NCI-H524 treated with DMSO at 0.1 percent for 48 hours (cell line): ENCODE data around the gene NEURL3.

Experiments used
- DNase-seq: peaks from one replicate; lab custom pipeline; 2025; lab: John Stamatoyannopoulos, UW

Gene NEURL3

DNA sequence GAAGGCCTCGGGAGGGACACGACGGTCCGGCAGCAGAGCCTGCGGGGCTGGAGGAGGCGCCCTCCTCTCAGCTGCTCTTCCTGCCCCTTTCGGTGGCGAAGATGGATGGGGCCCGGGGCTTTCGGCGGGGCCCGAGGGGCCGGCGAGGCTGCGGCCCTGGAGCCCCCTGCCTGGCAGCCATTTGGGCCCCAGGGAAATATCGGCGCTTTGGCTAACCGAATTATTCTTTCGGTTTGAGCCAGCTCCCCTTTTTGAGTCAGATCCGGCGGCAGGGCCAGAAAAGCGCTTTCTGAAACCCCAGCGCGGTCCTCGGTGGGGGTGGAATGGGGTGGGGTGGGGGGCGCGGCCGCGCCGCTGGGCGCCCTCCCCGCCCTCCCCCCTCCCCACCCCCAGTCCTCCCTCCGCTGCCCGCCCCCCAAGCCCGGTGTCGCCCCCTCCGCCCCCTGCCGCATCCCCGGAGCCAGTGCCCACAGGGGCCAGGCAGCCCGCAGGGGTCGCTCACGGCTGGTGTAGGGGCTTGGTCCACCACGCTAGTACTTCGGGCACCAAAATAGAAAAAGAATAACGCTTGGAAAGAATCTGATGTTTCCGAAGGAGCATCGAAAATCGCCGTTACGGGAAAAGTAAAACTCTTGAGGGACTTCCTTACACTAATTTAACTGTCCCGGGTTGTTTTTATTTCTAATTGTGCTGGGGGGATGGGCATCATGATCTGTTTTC is 22.3 kb upstream of the NEURL3 start:
- no peak for DNase-seq

DNA sequence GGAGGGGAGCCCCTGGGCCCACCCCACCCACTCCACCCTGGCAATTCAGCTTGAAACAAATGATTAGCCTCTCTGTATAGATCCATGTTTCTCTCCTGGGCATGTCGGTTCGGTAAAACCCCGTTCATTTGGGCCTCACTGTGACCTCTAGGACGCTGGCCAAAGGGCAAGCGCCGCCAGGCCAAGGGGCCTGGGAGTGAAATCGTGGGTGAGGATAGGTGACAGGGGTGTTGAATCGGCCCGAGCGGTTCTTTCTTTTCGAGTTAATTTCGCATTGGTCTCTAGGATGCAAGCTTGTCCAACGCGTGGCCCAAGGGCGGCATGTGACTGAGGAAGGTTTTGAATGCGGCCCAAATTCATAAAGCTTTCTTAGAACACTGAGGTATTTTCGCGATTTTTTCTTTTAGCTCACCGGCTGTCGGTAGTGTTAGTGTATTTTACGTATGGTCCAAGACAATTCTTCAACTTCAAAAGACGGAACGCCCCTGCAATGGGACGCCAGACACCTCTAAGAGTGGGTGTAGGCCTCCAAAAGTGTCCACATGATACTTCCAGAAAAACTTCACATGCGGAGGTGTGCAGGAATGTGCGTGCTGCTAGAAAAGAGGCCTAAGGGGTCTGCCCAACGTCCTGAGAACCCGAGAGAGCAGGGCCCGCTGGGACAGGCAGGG is 21.6 kb upstream of the NEURL3 start:
- DNase-seq: no peak

DNA sequence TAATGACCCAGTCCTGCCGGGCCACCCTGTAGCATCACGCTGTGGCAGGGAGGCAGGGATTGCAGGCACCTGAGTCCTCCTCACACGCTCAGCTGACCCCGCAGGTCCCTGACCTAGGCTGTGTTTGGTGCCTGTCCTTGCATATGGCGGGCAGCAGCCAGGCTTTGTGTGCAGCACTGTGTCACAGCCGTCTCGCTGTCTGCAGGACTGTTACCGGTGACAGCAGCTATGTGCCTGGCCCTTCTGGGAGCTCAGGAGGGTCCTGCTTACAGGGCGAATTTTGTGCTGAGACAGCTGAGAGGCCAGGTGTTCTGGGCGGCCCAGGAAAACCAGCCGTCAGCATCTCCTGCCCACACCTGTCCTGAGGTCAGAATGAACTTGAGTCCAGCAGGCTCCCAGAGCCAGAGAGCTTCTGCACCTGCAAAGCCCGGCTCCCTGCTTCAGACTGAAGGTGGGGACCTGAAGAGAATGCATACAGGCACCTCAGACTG is 21.0 kb upstream of the NEURL3 start:
- no peak for DNase-seq

DNA sequence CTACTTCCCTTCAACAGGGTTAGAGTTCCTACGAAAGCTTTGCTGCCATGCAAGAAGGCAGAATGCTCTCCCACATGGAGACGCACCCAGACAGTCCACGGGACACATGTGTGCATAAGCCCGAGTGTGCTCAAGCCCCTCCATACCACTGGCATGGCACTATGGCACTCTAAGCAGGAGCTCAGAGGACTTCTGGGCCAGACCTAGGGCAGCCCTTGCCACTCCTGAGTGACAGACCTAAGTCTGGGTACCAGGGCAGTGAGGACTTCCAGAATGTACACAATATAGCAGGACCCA is 20.0 kb upstream of the NEURL3 start:
- DNase-seq: no peak

DNA sequence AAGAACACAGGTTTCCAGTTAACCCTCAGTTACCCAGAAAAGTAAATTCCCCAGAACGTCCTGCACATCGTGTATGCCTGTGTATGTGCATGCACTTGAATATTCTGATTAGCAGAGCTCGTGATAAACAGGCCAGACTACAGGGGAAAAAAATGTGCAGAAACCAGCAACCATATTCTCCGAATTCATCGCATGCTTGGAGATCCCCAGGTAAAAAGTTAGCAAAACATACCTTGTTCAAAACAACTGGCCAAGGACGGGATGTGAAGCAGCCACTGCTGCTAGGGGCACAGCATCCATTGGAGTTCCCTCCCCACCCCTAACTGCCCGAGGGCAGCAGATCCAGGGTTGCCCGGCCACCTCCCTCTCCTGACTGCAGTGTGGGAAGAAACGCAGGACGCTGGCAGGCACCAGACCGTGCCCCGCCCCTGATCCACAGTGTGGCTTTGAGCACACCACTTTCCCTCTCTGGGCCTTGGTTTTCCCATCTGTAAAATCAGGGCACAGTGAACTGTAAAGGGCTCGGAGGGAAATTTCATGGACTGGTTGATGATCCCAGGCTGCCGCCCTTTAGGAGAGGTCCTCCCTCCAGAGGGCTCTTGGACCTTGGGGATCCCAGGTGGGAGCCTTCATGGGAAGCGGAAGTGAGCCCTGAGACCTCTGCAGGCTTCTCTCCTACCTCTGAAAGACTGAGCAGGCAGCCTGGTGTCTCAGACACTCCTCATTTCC is 19.5 kb upstream of the NEURL3 start:
- no peak for DNase-seq

DNA sequence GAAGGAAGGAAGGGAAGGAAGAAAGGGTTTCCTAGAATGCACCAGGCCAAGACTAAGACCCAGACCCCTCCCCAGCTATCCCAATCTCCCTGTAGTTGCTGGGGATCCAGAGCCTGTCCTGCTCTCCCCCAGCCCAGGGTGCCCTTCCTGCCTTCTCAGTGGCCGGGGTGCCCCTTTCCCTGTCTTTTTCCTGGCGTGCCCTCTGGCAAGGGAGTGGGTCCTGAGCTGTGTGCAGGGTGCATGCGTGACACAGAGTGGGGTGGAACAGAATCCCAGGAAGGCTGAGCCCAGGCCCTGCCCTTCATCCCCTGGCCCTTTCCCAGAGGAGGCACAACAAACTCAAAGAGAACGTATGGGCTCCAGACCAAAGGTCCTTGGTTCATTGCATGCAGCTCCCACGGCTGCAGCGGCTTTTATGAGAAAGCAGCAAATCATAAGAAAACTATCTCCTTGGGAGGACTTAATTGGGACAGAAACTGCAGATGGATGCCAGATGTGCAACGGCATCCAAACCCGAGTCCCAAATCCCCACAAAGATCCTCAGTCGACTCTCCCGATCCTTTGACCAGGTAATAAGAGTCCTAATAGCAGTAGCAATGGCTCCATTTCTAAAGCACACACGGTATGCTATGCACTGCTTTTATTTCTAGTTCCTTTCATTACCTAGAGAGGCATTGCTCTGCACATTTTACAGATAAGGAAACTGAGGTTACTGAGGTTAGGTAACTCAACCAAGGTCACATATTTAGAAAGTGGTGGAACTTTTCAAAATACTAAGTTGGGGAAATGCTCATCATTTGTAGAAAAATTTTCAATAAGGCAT is 18.7 kb upstream of the NEURL3 start:
- no peak for DNase-seq

DNA sequence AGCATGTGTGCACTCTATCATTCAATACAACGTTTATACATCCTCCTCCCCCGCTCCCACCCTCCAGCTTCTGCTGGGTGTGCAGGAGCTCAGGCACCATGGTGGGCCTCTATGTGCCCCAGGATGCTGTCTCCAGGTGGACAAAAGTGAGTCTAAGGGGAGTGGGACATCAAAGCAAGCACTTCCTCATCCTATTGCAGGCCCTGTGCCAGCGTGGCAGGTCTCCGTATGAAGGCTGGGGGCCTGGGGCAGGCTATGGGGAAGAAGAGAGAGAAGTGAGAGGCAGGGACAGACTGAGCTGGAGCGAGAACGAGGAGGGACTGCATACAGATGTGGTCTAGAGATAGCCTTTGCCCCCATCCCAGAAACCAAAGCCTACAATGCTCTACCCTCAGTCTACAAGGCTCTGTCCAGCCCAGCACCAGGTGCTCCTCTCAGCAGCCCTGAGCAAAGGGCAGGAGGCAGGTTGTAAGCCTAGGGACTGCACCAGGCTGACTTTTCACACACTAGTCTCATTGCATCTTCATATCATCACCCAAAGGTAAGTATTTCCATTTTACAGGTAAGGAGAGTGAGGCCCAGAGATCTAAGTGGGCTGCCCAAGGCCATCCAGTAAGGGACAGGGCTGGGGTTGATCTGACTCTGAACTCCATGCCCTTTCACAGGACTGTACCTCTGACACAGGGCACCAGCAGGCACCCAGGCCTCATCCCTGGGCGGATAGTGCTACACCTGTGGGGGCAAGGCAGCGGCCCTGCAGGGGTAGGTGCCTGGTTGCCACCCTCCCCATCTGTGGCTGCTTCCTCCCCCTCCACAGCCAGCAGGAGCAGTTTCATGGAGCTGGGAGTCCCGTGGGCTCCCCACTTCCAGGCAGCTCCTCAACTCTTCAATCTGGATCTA is 17.4 kb upstream of the NEURL3 start:
- no peak for DNase-seq

DNA sequence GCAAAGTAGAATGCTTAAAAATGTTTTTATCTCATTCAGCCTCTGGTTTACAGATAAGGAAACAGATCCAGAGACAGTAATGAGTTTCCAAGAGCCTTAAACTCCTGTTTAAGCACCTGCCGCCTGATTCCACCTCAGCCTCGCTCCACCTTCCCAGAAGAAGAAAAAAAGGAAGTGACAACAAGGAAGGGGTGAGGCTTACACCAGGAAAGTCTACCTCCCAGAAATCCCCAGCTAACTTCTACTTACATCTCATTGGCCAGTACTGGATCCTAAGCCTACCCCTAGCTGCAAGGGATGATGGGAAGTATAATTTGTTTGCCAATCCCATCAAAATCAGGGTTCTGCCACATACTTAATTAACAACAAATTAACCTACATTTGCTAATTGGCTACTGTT is 16.1 kb upstream of the NEURL3 start:
- DNase-seq: no peak

DNA sequence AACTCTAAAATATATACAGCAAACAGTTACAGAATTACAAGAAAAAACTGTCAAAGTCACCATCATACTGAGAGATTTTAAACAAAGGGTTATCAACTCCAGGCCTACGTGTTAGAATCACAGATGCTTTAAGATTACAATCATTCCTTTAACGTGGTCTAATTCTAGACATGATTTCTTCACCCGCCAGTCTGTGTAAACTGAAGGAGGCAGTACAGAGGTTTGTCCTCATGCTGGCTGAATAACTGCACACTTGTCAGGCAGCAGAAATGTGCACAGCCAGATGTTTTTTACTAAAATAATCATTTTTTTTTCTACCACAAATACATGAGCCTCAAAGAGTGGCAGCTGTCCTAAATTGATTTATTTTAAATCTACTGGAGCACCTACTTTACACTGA is 15.5 kb upstream of the NEURL3 start:
- DNase-seq: no peak

DNA sequence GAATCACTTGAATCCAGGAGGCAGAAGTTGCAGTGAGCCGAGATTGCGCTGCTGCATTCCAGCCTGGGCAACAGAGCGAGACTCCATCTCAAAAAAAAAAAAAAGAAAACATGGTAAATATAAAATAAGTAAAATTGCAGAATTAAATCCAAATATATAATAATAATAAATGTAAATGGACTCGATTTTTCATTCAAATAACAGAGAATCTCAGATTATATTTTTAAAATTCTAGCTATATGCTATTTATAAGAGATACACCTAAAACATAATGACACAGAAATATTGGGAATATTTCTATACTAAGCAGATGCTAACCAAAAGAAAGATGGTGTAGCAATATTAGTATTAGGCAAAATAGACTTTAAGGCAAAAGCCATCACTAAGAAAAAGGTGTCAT is 15.1 kb upstream of the NEURL3 start:
- no peak for DNase-seq

DNA sequence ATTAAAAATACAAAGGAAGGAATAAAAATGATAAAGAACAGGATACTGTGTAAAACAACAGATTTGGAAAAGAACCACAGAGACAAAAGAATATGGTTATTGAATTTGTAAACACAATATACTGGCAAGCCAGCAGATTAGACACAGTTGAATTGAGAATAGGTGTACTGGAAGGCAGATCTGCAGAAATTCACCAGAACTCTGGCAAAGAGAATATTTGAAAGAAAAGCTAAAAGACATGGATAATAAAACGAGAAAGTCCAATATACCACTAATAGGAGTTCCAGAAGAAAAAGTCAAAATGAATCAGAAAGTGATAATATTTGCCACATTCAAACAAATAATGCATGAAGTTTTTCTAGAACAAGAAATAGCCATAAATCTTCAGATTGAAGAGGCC is 11.9 kb upstream of the NEURL3 start:
- DNase-seq: no peak

DNA sequence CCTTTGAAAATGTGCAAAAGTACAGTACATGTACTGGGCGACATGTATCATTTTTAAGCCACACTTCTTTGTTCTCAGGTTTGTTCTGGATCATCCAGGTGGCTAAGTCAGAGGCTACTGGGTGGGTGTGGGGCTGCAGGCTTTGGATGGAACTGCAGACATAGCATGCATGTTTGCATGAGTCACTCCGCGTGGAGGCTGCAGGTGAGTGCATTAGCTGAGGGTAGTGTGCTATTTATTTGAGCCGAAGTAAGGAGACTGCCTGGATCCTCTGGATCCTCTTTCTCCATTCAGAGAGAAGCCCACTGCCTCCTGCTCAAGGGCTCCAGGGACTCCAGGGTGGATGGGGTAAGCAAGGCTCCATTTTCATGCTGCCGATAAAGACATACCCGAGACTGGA is 9.4 kb upstream of the NEURL3 start:
- DNase-seq: no peak

DNA sequence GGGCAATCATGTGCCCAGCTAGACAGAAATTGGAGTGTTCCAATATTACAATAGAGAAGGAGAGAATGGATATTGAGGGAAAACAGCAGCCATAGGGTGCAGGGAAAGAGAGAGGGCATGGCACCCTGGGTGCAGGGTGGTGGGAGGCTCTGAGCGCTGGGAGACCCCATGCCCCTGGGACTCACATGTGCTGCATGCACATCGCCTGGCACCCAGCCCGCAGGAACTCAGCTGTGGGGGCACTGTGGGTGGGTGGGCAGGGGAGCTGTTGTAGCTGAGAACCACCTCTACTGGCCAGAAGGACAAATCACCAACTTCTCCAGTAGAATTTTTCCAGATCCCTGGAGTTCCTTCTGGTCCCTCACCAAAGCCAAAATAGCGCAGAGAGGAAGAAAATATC is 7.2 kb upstream of the NEURL3 start:
- DNase-seq: no peak

DNA sequence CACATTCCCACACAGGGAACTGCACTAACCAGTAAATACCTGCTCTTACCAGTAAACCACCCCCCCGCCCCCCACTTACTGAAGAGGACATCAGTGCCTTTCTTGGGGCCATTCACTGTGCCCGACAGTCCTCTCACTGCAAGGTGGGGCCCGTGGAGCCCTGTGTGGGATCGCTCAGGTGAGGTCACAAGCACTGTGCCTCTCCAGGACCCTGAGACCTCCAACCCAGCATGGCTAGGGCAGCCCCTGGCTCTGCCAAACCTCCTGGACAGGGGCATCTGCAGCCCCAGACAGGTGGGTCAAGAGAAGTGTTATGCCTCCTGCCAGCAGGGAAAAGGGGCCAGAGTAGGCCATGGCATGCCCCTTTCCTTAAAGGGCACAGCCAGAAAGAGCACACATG is 6.7 kb upstream of the NEURL3 start:
- no peak for DNase-seq

DNA sequence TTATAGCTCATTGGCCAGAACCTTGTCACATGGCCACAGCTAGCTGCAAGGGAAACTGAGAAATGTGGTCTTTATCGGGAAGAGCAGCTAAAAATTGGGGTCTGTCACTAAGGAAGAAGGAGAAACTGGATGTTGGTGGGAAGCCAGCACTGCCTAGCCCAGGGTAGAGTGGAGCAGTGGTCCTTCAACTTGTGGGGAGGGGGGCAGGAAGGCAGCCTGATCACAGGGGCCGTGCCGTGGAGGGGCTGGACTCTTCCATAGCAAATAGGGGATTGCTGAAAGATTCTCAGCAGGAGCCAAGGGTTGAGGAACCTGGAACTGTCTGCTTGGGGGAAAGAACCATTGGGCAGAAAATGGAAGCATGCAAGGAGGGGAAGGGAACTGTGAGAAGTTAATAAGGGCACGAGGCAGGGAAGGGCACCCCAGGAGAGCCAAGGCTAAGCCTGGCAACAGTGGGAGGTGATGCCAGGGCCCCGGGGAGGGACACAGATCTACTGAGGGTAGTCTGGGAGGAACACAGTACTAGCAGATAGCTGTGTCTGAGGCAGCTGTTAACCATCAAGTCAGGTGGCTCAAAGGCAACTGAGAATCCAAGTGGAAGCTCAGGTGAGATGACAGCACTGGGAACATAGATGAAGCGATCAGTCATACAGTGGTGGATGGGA is 5.9 kb upstream of the NEURL3 start:
- no peak for DNase-seq

DNA sequence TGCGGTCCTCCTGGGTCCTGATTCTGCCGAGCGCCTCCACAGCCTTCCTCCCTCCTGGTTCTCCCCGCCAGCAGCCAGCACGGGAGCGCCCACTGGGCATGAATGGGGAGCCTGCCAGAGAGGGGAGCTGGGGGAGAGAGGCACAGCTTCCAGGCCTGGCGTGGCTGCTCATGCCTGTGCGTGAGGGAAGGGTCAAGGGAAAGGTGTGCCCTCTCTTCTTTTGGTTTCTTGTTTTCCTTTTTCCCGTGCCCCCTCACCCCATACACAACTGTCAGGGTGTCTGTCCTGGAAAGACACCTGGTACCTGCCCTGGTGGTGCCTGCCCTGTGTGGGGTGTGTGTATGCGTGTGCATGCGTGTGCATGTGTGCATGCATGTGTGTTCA is 4.7 kb upstream of the NEURL3 start:
- no peak for DNase-seq

DNA sequence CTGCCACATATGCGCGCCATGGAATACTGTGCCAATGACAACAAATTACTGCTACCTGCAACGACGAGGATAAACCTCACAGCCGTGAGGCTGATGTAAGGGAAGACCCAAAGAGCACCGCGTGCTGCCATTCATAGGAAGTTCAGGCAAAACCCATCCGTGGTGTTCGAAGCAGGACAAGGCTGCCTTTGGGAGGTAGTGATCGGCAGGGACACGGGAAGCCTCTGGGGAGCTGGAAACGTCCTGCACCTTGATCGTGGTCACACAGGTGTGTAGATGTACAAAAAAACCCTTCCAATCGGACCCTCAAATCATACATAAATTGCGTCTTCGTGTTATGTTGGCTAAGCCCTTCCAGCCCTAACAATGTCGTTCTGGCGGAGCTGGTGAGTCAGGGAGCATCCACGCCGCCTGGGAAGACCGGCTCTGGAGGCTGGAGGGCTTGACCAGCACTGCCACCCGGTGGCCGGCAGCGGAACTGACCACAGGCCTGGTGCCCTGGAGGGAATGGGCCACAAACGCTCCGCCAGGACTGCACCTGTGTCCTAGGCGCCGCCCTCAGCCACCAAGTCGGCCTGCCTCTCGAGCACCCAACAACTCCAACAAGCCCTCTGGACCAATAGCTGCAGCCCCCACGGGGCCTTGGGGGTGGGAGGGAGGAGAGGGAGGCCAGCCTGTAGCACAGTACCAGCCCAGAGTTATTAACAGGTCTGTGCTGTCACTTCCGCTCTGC is 4.1 kb upstream of the NEURL3 start:
- DNase-seq: no peak

DNA sequence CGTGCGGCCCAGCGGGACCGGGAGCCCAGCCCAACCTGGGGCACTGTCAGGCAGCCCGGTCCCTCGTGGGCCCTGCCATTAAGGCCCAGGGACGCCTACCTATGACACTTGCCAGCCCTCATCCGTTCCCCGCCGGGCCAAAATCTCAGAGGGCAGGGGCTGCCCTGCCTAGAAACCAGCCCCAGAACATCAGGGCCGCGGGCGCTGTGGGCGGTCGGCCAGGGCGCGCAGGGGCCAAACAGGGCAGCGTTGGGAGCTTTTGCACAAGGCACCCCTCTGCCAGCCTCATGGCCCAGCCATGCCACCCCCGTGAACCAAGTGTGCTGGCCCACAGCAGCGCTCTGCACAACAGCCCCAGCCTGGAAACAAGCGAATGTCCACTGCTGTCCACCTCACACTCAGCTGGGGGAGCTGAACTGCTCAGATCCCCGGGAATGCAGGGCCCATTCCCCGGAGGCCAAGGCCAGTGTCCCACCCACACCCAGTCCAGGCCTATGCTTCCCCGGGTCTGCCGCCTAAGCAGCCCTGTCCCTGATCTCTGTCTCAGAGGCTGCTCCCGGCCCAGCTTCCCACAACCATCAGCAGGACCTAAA is 3.5 kb upstream of the NEURL3 start:
- DNase-seq: no peak

DNA sequence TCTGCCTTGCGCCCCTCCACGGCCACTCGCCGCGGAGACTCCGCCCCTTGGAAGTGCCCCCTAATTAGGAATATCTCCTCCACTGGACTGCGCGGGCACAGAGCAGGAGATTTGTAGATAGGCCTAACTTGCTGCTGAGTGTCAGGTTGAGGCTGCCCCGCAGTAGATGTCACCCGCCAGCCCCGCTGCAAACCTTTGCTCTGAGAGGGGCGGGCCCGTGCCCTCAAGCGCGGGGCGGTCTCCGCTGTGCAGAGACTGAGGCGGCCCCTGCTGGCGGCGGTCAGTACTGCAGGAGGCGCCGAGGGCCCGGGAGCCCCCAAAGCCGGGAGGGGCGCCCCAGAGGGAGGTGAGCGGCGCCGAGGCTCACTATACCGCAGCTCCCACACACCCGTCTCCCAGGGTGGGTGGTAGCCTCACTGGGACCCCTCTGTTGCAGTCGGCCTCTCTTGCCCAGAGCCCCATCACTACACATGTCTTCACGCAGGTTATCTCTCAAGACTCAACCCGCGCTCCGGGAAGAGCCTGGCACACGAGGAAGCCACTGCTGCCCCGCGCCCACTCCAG is 2.9 kb upstream of the NEURL3 start:
- DNase-seq: no peak

DNA sequence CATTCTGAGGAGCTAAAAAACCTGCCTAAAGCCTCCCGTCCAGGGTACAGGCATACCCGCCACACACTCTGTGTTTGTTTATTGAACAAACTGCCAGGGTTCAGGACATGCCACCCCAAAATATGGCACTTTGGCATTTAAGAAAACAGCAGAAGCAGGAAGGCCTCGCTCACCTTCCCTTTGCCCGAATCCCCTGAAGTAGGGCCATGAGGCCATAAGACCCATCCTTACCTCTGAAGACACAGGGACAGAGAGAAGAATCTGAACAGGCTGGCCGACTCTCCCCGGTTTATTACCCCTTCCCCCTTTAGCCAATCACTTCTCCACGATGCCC is 1.7 kb upstream of the NEURL3 start:
- no peak for DNase-seq
